Measurements from ENCODE around the gene TMEM151B. TPM values are rescaled to one million over a fixed set of nuclear protein-coding genes. Genes with fewer than 3 reads are reported as not detected.

Gene TMEM151B
- total and polyA plus RNA-seq, 2 of the 13 experiments (the other 11 are each of a cell fraction or from before 2014, with no cell fraction given) = not detected

- TF ChIP-seq ETS1 (CRISPR knock-in tag; IDR thresholded peaks at IDR 0.05) = peak; percentile 52; the same call in 1 of the 2 replicates
- TF ChIP-seq HNRNPUL1 (IDR thresholded peaks at IDR 0.05; ENCODE audit: low read depth, low read length) = no peak; the same call in 1 of the 2 replicates
- TF ChIP-seq HNF4G (IDR thresholded peaks at IDR 0.05; ENCODE audit: borderline replicate concordance, low read depth, low read length) = no peak
- TF ChIP-seq HNF4G (CRISPR knock-in tag; IDR thresholded peaks at IDR 0.05; ENCODE audit: borderline replicate concordance, low read depth) = peak; percentile 80; the same call in 1 of the 2 replicates
- no peak for TF ChIP-seq ARID3A (IDR thresholded peaks at IDR 0.05; ENCODE audit: low read depth, low read length)
- TF ChIP-seq SOX5 (CRISPR knock-in tag; IDR thresholded peaks at IDR 0.05; ENCODE audit: borderline replicate concordance) = peak; percentile 48; the same call in 1 of the 2 replicates
- TF ChIP-seq FIP1L1 (IDR thresholded peaks at IDR 0.05; ENCODE audit: borderline replicate concordance, insufficient read depth, low read depth, low read length) = no peak
- TF ChIP-seq DR1 (CRISPR knock-in tag; IDR thresholded peaks at IDR 0.05) = peak; percentile 79; the same call in 1 of the 2 replicates
- 0 out of 2 replicates have a peak, but pooled peaks have one; percentile 61 for TF ChIP-seq ZNF224 (CRISPR knock-in tag; IDR thresholded peaks at IDR 0.05)
- no peak for TF ChIP-seq ZNF576 (CRISPR knock-in tag; IDR thresholded peaks at IDR 0.05)
- TF ChIP-seq IKZF4 (CRISPR knock-in tag; IDR thresholded peaks at IDR 0.05; ENCODE audit: borderline replicate concordance, low read depth, not compliant biosample characterization) = peak; percentile 86
- TF ChIP-seq RFXAP (CRISPR knock-in tag; IDR thresholded peaks at IDR 0.05; ENCODE audit: borderline replicate concordance) = peak; percentile 57; the same call in 1 of the 2 replicates
- TF ChIP-seq RORA (CRISPR knock-in tag; IDR thresholded peaks at IDR 0.05) = no peak
- peak; percentile 92 for TF ChIP-seq TFE3 (CRISPR knock-in tag; IDR thresholded peaks at IDR 0.05)
- TF ChIP-seq ZNF350 (CRISPR knock-in tag; IDR thresholded peaks at IDR 0.05; ENCODE audit: borderline replicate concordance, low read depth) = peak; percentile 90
- TF ChIP-seq GLMP (CRISPR knock-in tag; IDR thresholded peaks at IDR 0.05; ENCODE audit: borderline replicate concordance) = no peak
- peak; percentile 16; the same call in 1 of the 2 replicates for TF ChIP-seq JUN (CRISPR knock-in tag; IDR thresholded peaks at IDR 0.05)
- peak in 1 of 2 experiments; percentile 93; a peak in 2 of 4 replicates for TF ChIP-seq KLF16 (CRISPR knock-in tag; IDR thresholded peaks at IDR 0.05)
- TF ChIP-seq ZNF512 (CRISPR knock-in tag; IDR thresholded peaks at IDR 0.05) = peak; percentile 78; the same call in 1 of the 2 replicates
- TF ChIP-seq MED8 (CRISPR knock-in tag; IDR thresholded peaks at IDR 0.05; ENCODE audit: insufficient replicate concordance) = no peak
Measured at GRCh38 chr6:44257025-44257752, 13.1 kb upstream of the TMEM151B start, which contains the start of gene SLC35B2 (continued).

All from HepG2 (cell line).